ENCODE results near the gene OR2S2.

- TF ChIP-seq CTCF (IDR thresholded peaks at IDR 0.05), result no peak
- TF ChIP-seq POLR2A (IDR thresholded peaks at IDR 0.05), result no peak
These were observed 7.1 kb upstream of the OR2S2 start for GRCh38 chr9:35965011-35965410.
